ENCODE data around the gene KCP.

The KCP gene

DNA sequence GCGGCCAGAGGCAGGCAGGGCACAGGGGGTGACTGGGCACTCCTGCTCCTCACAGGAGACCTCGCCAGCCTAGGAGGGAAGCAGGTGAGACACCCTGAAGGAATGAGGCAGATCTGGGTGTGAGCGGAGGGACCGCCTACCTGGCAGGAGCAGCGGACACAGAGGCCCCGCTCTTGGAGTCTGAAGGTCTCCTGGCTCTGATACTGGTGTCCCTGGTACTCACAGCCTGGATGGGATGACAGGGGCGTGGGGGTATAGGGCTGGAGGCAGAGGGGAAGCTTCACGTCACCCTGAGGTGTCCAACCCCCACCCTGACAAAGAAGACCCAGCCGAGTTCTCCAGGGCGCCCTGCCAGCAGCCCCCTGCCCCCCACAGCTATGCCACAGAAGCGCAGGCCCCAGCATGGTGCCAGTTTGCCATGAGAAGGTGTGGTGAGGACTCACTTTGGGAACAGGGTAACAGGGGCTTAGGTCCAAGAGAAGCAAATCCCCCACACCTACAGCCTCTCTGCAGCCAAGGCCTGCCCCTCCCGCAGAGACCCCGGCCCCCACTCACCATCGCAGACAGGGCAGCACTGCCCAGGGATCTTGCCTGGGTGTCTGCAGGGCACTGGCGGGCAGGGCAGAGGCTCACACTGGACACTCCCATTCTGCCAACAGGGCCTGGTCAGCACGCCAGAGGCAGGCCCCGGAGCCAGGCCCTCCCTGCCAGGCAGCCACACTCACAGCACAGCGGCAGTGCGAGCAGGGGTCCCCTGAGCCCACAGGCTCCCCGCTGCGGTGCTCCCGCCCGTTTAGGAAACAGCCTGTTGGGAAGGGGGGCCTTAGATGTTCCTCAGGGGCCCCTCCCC is 17.0 kb downstream of the KCP start:
- Histone ChIP-seq H3K9me3 (ENCODE audit: low read depth, low read length) (no peaks in the 10 kb centered on the region), H3K9ac (ENCODE audit: insufficient read length) (no peak overlapping the region), H3K36me3 (ENCODE audit: insufficient read depth, low read length) (no peaks in the 10 kb centered on the region), H3K27ac (no peak overlapping the region), H3K4me3 (no peak overlapping the region)
- DNase-seq (ENCODE audit: low read depth, low spot score): no peak
- TF ChIP-seq POLR2AphosphoS5 (IDR thresholded peaks at IDR 0.05; ENCODE audit: borderline replicate concordance, low read depth, low read length) (no peak), FOXP2 (optimal IDR thresholded peaks at IDR 0.05; ENCODE audit: control extremely low read depth, extremely low read length, insufficient read depth) (no peak), EZH2 (IDR thresholded peaks at IDR 0.05) (no peak)

DNA sequence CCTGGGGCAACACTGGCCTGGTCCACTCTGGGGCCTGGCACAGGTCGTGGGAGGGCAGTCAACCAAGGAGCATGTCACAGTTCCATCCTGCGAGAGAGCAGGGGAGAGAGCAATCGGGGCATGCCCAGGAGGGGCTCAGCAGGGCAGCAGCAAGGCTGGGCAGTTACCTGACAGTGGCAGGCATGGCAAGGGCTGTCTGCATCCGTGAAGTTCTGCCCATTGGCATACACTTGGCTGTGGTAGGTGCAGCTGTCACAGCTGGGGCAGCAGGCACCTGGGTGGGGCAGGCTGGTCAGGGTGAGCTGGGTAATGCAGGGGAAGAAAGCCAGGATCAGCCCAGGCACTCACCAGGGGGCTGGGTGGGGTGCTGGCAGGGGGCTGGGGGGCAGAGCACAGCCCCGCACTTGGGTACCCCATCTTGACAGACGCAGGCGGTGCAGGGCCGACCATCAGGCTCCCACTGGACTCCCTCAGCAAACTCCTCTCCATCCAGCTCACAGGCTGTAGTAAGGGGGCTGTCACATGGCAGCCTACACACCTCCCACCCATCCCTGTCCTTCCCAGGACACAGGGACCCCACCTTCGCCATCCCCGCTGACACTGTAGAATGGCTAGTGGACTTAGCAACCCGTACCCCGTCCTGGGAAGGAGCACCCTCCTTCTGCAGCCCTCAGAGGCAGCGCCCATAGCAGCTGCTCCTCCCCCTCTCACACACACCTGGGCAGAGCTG is 17.8 kb downstream of the KCP start:
- Histone ChIP-seq H3K27ac (no peak overlapping the region), H3K36me3 (ENCODE audit: insufficient read depth, low read length) (no peaks in the 10 kb centered on the region), H3K4me3 (no peak overlapping the region), H3K9ac (ENCODE audit: insufficient read length) (no peak overlapping the region), H3K9me3 (ENCODE audit: low read depth, low read length) (no peaks in the 10 kb centered on the region)
- TF ChIP-seq EZH2 (IDR thresholded peaks at IDR 0.05) (no peak), POLR2AphosphoS5 (IDR thresholded peaks at IDR 0.05; ENCODE audit: borderline replicate concordance, low read depth, low read length) (no peak), FOXP2 (optimal IDR thresholded peaks at IDR 0.05; ENCODE audit: control extremely low read depth, extremely low read length, insufficient read depth) (no peak)
- DNase-seq (ENCODE audit: low read depth, low spot score): no peak

DNA sequence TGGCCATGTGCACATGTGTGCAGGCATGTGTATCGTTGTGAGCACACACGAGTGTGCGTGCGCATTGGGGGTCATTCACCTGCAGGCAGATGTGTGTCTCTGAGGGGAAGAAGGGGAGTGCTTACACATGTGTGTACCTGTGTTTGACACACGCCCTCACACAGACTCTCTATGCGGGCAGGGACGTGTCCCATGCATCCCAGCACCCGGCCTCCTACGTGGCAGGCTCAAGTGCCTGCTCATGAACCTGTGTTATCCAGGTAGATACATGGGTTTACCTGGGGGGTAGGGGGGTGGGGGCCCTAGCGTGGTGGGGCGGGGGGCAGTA is 18.6 kb downstream of the KCP start:
- Histone ChIP-seq H3K27ac (no peak overlapping the region), H3K36me3 (ENCODE audit: insufficient read depth, low read length) (no peaks in the 10 kb centered on the region), H3K9ac (ENCODE audit: insufficient read length) (no peak overlapping the region), H3K9me3 (ENCODE audit: low read depth, low read length) (no peaks in the 10 kb centered on the region), H3K4me3 (no peak overlapping the region)
- TF ChIP-seq FOXP2 (optimal IDR thresholded peaks at IDR 0.05; ENCODE audit: control extremely low read depth, extremely low read length, insufficient read depth): no peak
- no peak for TF ChIP-seq POLR2AphosphoS5 (IDR thresholded peaks at IDR 0.05; ENCODE audit: borderline replicate concordance, low read depth, low read length)
- no peak for TF ChIP-seq EZH2 (IDR thresholded peaks at IDR 0.05)
- no peak for DNase-seq (ENCODE audit: low read depth, low spot score)

DNA sequence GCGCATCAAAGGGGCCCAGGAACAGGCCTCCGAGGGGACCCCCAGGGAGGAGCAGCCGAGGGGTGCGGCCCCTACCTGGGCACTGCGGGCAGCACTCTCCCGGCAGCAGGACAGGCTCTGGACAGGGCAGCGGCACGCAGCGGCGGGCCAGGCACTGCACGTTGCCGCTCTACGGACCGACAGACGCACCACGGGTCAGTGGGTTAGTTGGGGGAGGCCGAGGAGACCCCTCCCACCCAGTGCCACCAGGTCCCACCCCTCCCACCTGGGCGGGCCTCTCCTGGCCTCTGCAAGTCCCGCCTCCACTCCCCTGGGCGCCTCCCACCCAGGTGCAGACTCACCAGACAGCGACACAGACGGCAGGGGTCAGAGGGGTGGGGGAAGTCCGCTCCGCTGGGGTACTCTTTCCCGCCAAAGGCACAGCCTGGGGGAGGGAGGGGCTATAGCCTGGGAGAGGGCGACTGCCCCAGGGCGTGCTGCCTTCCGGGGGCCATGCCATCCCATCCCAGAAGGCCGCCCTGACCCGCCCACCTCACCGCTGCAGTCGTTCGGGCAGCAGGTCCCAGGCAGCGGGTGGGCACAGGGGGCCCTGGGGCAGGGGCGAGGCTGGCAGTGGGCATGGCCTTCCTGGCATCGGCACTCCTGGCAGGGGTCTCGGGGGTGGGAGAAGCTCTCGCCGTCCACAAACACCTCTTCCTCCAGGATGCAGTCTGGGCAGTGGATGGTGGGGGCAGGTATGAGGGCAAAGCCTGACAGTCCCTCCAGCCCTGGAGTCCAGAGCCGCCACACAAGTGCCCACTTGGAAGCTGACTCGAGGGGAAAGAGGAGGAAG is 19.2 kb downstream of the KCP start:
- no peak overlapping the region for H3K27ac ChIP-seq
- no peaks in the 10 kb centered on the region for H3K9me3 ChIP-seq (ENCODE audit: low read depth, low read length)
- H3K9ac ChIP-seq (ENCODE audit: insufficient read length): no peak overlapping the region
- TF ChIP-seq EZH2 (IDR thresholded peaks at IDR 0.05): no peak
- TF ChIP-seq FOXP2 (optimal IDR thresholded peaks at IDR 0.05; ENCODE audit: control extremely low read depth, extremely low read length, insufficient read depth): no peak
- TF ChIP-seq POLR2AphosphoS5 (IDR thresholded peaks at IDR 0.05; ENCODE audit: borderline replicate concordance, low read depth, low read length): no peak
- H3K36me3 ChIP-seq (ENCODE audit: insufficient read depth, low read length): no peaks in the 10 kb centered on the region
- no peak overlapping the region for H3K4me3 ChIP-seq
- no peak for DNase-seq (ENCODE audit: low read depth, low spot score)

DNA sequence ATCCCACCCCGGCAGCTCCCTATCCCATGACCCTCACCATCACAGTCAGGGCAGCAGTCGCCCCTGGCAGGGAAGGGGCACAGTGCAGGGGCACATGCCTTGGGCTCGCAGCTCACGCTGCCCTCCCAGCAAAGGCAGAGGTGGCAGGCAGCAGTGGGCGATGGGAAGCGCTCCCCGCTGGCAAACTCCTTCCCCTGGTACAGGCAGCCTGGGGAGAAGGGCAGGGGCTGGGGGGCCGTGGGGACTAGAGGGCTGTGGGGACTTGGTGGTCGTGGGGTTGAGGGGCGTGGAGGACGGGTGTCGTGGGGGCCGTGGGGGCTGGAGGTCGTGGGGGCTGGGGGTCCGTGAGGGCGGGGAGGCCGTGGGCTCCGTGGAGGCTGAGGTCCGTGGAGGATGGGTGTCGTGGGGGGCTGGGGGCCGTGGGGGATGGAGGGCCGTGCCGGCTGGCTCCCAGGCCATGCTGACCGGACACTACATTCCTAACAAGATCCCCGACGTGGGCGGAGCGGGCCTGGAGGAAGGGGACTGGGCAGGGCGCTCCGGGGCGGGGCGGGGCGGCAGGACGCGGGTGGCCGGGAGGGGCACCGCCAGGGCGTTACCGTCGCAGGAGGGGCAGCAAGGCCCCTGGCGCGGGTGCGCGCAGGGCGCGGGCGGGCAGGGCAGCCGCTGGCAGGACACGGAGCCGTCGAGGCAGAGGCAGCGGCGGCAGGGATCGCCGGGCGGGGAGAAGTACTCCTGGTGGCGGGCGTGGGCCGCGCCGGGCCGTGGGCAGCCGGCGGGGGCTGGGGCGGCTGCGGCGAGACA is 20.0 kb downstream of the KCP start:
- Histone ChIP-seq H3K9ac (ENCODE audit: insufficient read length) (no peak overlapping the region), H3K9me3 (ENCODE audit: low read depth, low read length) (no peaks in the 10 kb centered on the region), H3K36me3 (ENCODE audit: insufficient read depth, low read length) (no peaks in the 10 kb centered on the region), H3K4me3 (no peak overlapping the region), H3K27ac (no peak overlapping the region)
- no peak for TF ChIP-seq EZH2 (IDR thresholded peaks at IDR 0.05)
- no peak for TF ChIP-seq FOXP2 (optimal IDR thresholded peaks at IDR 0.05; ENCODE audit: control extremely low read depth, extremely low read length, insufficient read depth)
- no peak for TF ChIP-seq POLR2AphosphoS5 (IDR thresholded peaks at IDR 0.05; ENCODE audit: borderline replicate concordance, low read depth, low read length)
- no peak for DNase-seq (ENCODE audit: low read depth, low spot score)

DNA sequence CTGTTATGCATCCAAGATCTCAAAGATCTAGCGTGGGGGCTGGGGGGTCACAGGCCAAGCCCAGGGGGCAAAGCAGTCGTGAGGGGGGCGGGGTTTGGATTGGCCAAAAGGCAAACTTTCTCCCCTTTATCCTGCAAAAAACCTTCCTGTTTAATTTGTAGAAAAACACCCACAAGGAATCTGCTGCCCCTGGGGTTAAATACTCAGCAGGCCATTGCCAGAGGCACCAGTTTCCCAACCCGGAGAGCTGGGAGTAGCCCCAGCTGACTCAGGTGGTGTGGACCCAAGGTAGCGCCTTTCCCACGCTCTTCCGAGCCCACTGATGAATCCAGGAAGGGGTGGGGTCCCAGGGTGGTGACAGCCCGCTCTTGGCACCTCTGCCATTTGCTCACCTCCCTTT is 21.4 kb downstream of the KCP start:
- H3K36me3 ChIP-seq (ENCODE audit: insufficient read depth, low read length): no peaks in the 10 kb centered on the region
- H3K4me3 ChIP-seq: no peak overlapping the region
- H3K9me3 ChIP-seq (ENCODE audit: low read depth, low read length): no peaks in the 10 kb centered on the region
- no peak for DNase-seq (ENCODE audit: low read depth, low spot score)
- H3K9ac ChIP-seq (ENCODE audit: insufficient read length): no peak overlapping the region
- H3K27ac ChIP-seq: no peak overlapping the region
- TF ChIP-seq FOXP2 (optimal IDR thresholded peaks at IDR 0.05; ENCODE audit: control extremely low read depth, extremely low read length, insufficient read depth) (no peak), POLR2AphosphoS5 (IDR thresholded peaks at IDR 0.05; ENCODE audit: borderline replicate concordance, low read depth, low read length) (no peak), EZH2 (IDR thresholded peaks at IDR 0.05) (no peak)

DNA sequence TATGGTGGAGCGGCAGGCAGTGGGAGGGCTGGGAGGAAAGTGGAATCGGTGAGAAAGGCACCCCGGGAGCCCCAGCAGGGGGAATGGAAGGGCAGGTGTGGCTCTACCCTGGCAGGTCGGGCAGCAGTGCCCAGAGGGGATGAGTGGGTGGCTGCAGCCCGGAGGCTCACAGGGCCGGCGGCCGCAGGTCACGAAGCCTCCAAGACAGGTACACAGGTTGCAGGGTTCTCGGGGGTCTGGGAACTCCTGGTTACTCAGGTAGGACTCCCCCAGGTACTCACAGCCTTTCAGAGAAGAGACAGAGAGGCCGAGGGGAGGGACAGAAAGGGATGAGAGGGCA is 21.8 kb downstream of the KCP start:
- Histone ChIP-seq H3K27ac (no peak overlapping the region), H3K9me3 (ENCODE audit: low read depth, low read length) (no peaks in the 10 kb centered on the region), H3K36me3 (ENCODE audit: insufficient read depth, low read length) (no peaks in the 10 kb centered on the region), H3K9ac (ENCODE audit: insufficient read length) (no peak overlapping the region), H3K4me3 (no peak overlapping the region)
- TF ChIP-seq POLR2AphosphoS5 (IDR thresholded peaks at IDR 0.05; ENCODE audit: borderline replicate concordance, low read depth, low read length) (no peak), EZH2 (IDR thresholded peaks at IDR 0.05) (no peak)
- DNase-seq (ENCODE audit: low read depth, low spot score): no peak
